OCI-LY7 (cell line): Measurements from ENCODE around the gene BCL7A.

ENCODE experiments used
- CTCF ChIP-seq: fragments of 200-600 bp; sonication (generic); conservative IDR thresholded peaks from 2 replicates; pipeline ENCODE4 v1.5.1; 2014; ENCODE audit warnings: mild to moderate bottlenecking, antibody characterized with exemption, low read length, moderate library complexity, mixed read lengths
- EZH2phosphoT487 ChIP-seq: fragments of 200-600 bp; sonication (generic); IDR thresholded peaks from 2 replicates; pipeline ENCODE4 v1.6.1; 2018; ENCODE audit warnings: low read depth, borderline replicate concordance, mild to moderate bottlenecking, mixed run types, antibody characterized with exemption, low read length, moderate library complexity, mixed read lengths

GRCh38 chr12:122001466-122002209 is 20.0 kb upstream of the BCL7A start:
- no peak for TF ChIP-seq CTCF
- TF ChIP-seq EZH2phosphoT487: no peak
